ENCODE measurements around the gene CFP. TPM values are rescaled to one million over a fixed set of nuclear protein-coding genes. Genes with fewer than 3 reads are reported as not detected.
A peak's percentile ranks its signal among the peaks of the same experiment; 100 is the strongest.

CFP gene
- total RNA-seq, 2 donors from 2014 or later, result 17.7 to 25.3 TPM

- DNase-seq, result no peak
- no peak for ATAC-seq
Measured at GRCh38 chrX:47632666-47633065, 2.9 kb upstream of the CFP start.

GRCh38 chrX:47631676-47632075 lies 1.9 kb upstream of the CFP start:
- DNase-seq (no peak), ATAC-seq (no peak)
- Mint-ChIP-seq H3K36me3 (ENCODE audit: low read depth) (no peaks in the 10 kb centered on the region), H3K27ac (no peak overlapping the region), H3K4me1 (peaks cover 17% of the 10 kb centered on the region), H3K4me3 (no peak overlapping the region), H3K27me3 (no peaks in the 10 kb centered on the region)
- H3K9me3 ChIP-seq (ENCODE audit: control insufficient read depth, low read length, poor library complexity, severe bottlenecking), result no peaks in the 10 kb centered on the region

More at GRCh38 chrX:47632666-47633065, 2.9 kb upstream of the CFP start:
- H3K4me3 Mint-ChIP-seq, result no peak overlapping the region
- no peaks in the 10 kb centered on the region for H3K27me3 Mint-ChIP-seq
- no peak overlapping the region for H3K27ac Mint-ChIP-seq
- no peaks in the 10 kb centered on the region for H3K36me3 Mint-ChIP-seq (ENCODE audit: low read depth)
- peaks cover 21% of the 10 kb centered on the region for H3K4me1 Mint-ChIP-seq
- no peaks in the 10 kb centered on the region for H3K9me3 ChIP-seq (ENCODE audit: control insufficient read depth, low read length, poor library complexity, severe bottlenecking)

- no peaks in the 10 kb centered on the region for H3K9me3 ChIP-seq (ENCODE audit: control insufficient read depth, low read length, poor library complexity, severe bottlenecking)
- Mint-ChIP-seq H3K4me3 (peak overlapping the region; percentile 86), H3K27ac (peak overlapping the region; percentile 54), H3K4me1 (peaks cover 20% of the 10 kb centered on the region), H3K36me3 (ENCODE audit: low read depth) (no peaks in the 10 kb centered on the region), H3K27me3 (no peaks in the 10 kb centered on the region)
- ATAC-seq, result peak; percentile 68
- DNase-seq, result no peak
Measured at GRCh38 chrX:47628982-47629381, 748 bp downstream of the CFP start.

- H3K4me1 Mint-ChIP-seq, result peaks cover 22% of the 10 kb centered on the region
- peak overlapping the region; percentile 19 for H3K4me3 Mint-ChIP-seq
- no peak overlapping the region for H3K27ac Mint-ChIP-seq
- DNase-seq, result no peak
- no peak for ATAC-seq
- H3K36me3 Mint-ChIP-seq (ENCODE audit: low read depth), result no peaks in the 10 kb centered on the region
- H3K27me3 Mint-ChIP-seq, result no peaks in the 10 kb centered on the region
- no peaks in the 10 kb centered on the region for H3K9me3 ChIP-seq (ENCODE audit: control insufficient read depth, low read length, poor library complexity, severe bottlenecking)
Measured at GRCh38 chrX:47625365-47625764, 4.4 kb downstream of the CFP start.

- no peaks in the 10 kb centered on the region for H3K9me3 ChIP-seq (ENCODE audit: control insufficient read depth, low read length, poor library complexity, severe bottlenecking)
- H3K36me3 Mint-ChIP-seq (ENCODE audit: low read depth), result no peaks in the 10 kb centered on the region
- peak; percentile 53 for ATAC-seq
Measured at GRCh38 chrX:47623540-47624027, 6.1 kb downstream of the CFP start.

GRCh38 chrX:47621851-47622250 lies 7.9 kb downstream of the CFP start:
- no peaks in the 10 kb centered on the region for H3K36me3 Mint-ChIP-seq (ENCODE audit: low read depth)
- DNase-seq (no peak), ATAC-seq (no peak)
- H3K4me1 Mint-ChIP-seq, result peaks cover 6% of the 10 kb centered on the region
- H3K4me3 Mint-ChIP-seq, result peak overlapping the region; percentile 26
- no peaks in the 10 kb centered on the region for H3K27me3 Mint-ChIP-seq
- no peaks in the 10 kb centered on the region for H3K9me3 ChIP-seq (ENCODE audit: control insufficient read depth, low read length, poor library complexity, severe bottlenecking)
- H3K27ac Mint-ChIP-seq, result no peak overlapping the region

More at GRCh38 chrX:47623540-47624027, 6.1 kb downstream of the CFP start:
- no peak overlapping the region for H3K27ac Mint-ChIP-seq
- H3K27me3 Mint-ChIP-seq, result no peaks in the 10 kb centered on the region
- peak overlapping the region; percentile 76 for H3K4me3 Mint-ChIP-seq
- DNase-seq, result peak in 1 of 3 donors; percentile 11
- peaks cover 10% of the 10 kb centered on the region for H3K4me1 Mint-ChIP-seq

- H3K27ac Mint-ChIP-seq, result peak overlapping the region; percentile 11
- no peak for ATAC-seq
Measured at GRCh38 chrX:47620303-47620685, 9.4 kb downstream of the CFP start.

GRCh38 chrX:47619486-47620302 lies 10.0 kb downstream of the CFP start, which contains the start of gene SYN1:
TSS of gene SYN1 (minus strand) at chrX:47619857. CDS start at chrX:47619728, 129 bp downstream.
- H3K4me1 Mint-ChIP-seq, result peaks cover 6% of the 10 kb centered on the region
- H3K4me3 Mint-ChIP-seq, result peak within 1 kb of the TSS; percentile 64
- peak within 1 kb of the TSS; percentile 11 for H3K27ac Mint-ChIP-seq
- ATAC-seq (peak; percentile 90), DNase-seq (peak; percentile 69 to 74 (median 72))
- no peaks in the 10 kb centered on the region for H3K9me3 ChIP-seq (ENCODE audit: control insufficient read depth, low read length, poor library complexity, severe bottlenecking)
- no peaks in the 10 kb centered on the region for H3K36me3 Mint-ChIP-seq (ENCODE audit: low read depth)
- H3K27me3 Mint-ChIP-seq, result no peaks in the 10 kb centered on the region

More at GRCh38 chrX:47620303-47620685, 9.4 kb downstream of the CFP start:
- no peaks in the 10 kb centered on the region for H3K36me3 Mint-ChIP-seq (ENCODE audit: low read depth)
- no peaks in the 10 kb centered on the region for H3K27me3 Mint-ChIP-seq
- DNase-seq, result no peak
- peaks cover 6% of the 10 kb centered on the region for H3K4me1 Mint-ChIP-seq
- peak overlapping the region; percentile 31 for H3K4me3 Mint-ChIP-seq
- H3K9me3 ChIP-seq (ENCODE audit: control insufficient read depth, low read length, poor library complexity, severe bottlenecking), result no peaks in the 10 kb centered on the region

- H3K9me3 ChIP-seq (ENCODE audit: control insufficient read depth, low read length, poor library complexity, severe bottlenecking), result no peaks in the 10 kb centered on the region
- no peaks in the 10 kb centered on the region for H3K27me3 Mint-ChIP-seq
- H3K4me3 Mint-ChIP-seq, result peak overlapping the region; percentile 64
- no peak for ATAC-seq
- no peak for DNase-seq
- H3K36me3 Mint-ChIP-seq (ENCODE audit: low read depth), result no peaks in the 10 kb centered on the region
- H3K27ac Mint-ChIP-seq, result no peak overlapping the region
- H3K4me1 Mint-ChIP-seq, result peaks cover 4% of the 10 kb centered on the region
Measured at GRCh38 chrX:47618923-47619485, 10.7 kb downstream of the CFP start.

GRCh38 chrX:47614618-47615017 lies 15.1 kb downstream of the CFP start:
- no peaks in the 10 kb centered on the region for H3K9me3 ChIP-seq (ENCODE audit: control insufficient read depth, low read length, poor library complexity, severe bottlenecking)
- no peak overlapping the region for H3K27ac Mint-ChIP-seq
- H3K27me3 Mint-ChIP-seq, result no peaks in the 10 kb centered on the region
- no peak for DNase-seq
- H3K36me3 Mint-ChIP-seq (ENCODE audit: low read depth), result no peaks in the 10 kb centered on the region
- no peak for ATAC-seq
- H3K4me1 Mint-ChIP-seq, result peaks cover 2% of the 10 kb centered on the region
- no peak overlapping the region for H3K4me3 Mint-ChIP-seq

- Mint-ChIP-seq H3K27ac (no peak overlapping the region), H3K4me1 (peaks cover 2% of the 10 kb centered on the region), H3K4me3 (no peak overlapping the region), H3K27me3 (no peaks in the 10 kb centered on the region), H3K36me3 (ENCODE audit: low read depth) (no peaks in the 10 kb centered on the region)
- ATAC-seq, result no peak
- DNase-seq, result no peak
- H3K9me3 ChIP-seq (ENCODE audit: control insufficient read depth, low read length, poor library complexity, severe bottlenecking), result no peaks in the 10 kb centered on the region
Measured at GRCh38 chrX:47613082-47613481, 16.6 kb downstream of the CFP start.

- no peak for DNase-seq
- Mint-ChIP-seq H3K4me3 (no peak overlapping the region), H3K4me1 (peaks cover 2% of the 10 kb centered on the region), H3K27me3 (no peaks in the 10 kb centered on the region), H3K36me3 (ENCODE audit: low read depth) (no peaks in the 10 kb centered on the region), H3K27ac (peak overlapping the region; percentile 49)
- ATAC-seq, result no peak
- H3K9me3 ChIP-seq (ENCODE audit: control insufficient read depth, low read length, poor library complexity, severe bottlenecking), result no peaks in the 10 kb centered on the region
Measured at GRCh38 chrX:47612418-47612817, 17.3 kb downstream of the CFP start.

- no peak for DNase-seq
- H3K27me3 Mint-ChIP-seq, result no peaks in the 10 kb centered on the region
- H3K27ac Mint-ChIP-seq, result peak overlapping the region; percentile 49
Measured at GRCh38 chrX:47611926-47612325, 17.8 kb downstream of the CFP start.

More at GRCh38 chrX:47611926-47612325, 17.8 kb downstream of the CFP start:
- Mint-ChIP-seq H3K4me1 (peaks cover 2% of the 10 kb centered on the region), H3K4me3 (no peak overlapping the region), H3K36me3 (ENCODE audit: low read depth) (no peaks in the 10 kb centered on the region)
- no peak for ATAC-seq
- no peaks in the 10 kb centered on the region for H3K9me3 ChIP-seq (ENCODE audit: control insufficient read depth, low read length, poor library complexity, severe bottlenecking)
